Spleen (tissue), 7 donors: ENCODE data around the gene CFAP97D1.

ENCODE experiments used
- CTCF ChIP-seq, 11 experiments: fragments of 200-600 bp in 7 of 11; fragments of 450-650 bp in 4 of 11; sonication (generic) in 4 of 11; IDR thresholded peaks in 8 of 11; conservative IDR thresholded peaks in 3 of 11; 1 replicate in 7 of 11; 2 replicates in 4 of 11; pipeline versions ENCODE4 v1.4.0 to v1.8.0; 2016 to 2021; ENCODE audit warnings: antibody characterized with exemption in 11 of 11, inconsistent platforms in 4 of 11, mild to moderate bottlenecking in 1 of 11
- POLR2A ChIP-seq, 3 donors: fragments of 450-650 bp; IDR thresholded peaks; one replicate each; pipeline ENCODE4 v1.5.1; 2017; ENCODE audit warnings: antibody characterized with exemption in 3 of 3, mild to moderate bottlenecking in 1 of 3
- POLR2AphosphoS5 ChIP-seq, 3 donors: sonication (generic); formaldehyde crosslinking; IDR thresholded peaks; one replicate each; pipeline ENCODE4 v1.5.1; 2017; ENCODE audit warnings: antibody characterized with exemption in 3 of 3
- donor health status: DM: no; HTN: no; CAD: no; lungs with moderate emphysema.
- donor health status: DM: no; HTN: no; CAD: no.
- donor health status: DM: no; HTN: no; CAD: no.

GRCh38 chr17:43732958-43733357 is 47.3 kb upstream of the CFAP97D1 start:
- TF ChIP-seq CTCF (IDR thresholded peaks at IDR 0.05 in 8 of 11, conservative IDR thresholded peaks at IDR 0.05 in 3 of 11) (no peak), POLR2AphosphoS5 (IDR thresholded peaks at IDR 0.05) (no peak), POLR2A (IDR thresholded peaks at IDR 0.05) (no peak)
